Measurements from ENCODE around the gene ITPKA.

ITPKA gene

GRCh38 chr15:41545218-41545617 lies 51.5 kb downstream of the ITPKA start:
- H3K9ac ChIP-seq (ENCODE audit: low read depth, low read length), result no peak overlapping the region
- H3K4me1 ChIP-seq (ENCODE audit: insufficient read depth, low read length), result no peaks in the 10 kb centered on the region
- H3K9me3 ChIP-seq (ENCODE audit: control insufficient read depth, insufficient read depth, low read length), result no peaks in the 10 kb centered on the region
- no peaks in the 10 kb centered on the region; the same call in 1 of the 2 replicates for H3K36me3 ChIP-seq (ENCODE audit: insufficient read depth, low read length)

DNA sequence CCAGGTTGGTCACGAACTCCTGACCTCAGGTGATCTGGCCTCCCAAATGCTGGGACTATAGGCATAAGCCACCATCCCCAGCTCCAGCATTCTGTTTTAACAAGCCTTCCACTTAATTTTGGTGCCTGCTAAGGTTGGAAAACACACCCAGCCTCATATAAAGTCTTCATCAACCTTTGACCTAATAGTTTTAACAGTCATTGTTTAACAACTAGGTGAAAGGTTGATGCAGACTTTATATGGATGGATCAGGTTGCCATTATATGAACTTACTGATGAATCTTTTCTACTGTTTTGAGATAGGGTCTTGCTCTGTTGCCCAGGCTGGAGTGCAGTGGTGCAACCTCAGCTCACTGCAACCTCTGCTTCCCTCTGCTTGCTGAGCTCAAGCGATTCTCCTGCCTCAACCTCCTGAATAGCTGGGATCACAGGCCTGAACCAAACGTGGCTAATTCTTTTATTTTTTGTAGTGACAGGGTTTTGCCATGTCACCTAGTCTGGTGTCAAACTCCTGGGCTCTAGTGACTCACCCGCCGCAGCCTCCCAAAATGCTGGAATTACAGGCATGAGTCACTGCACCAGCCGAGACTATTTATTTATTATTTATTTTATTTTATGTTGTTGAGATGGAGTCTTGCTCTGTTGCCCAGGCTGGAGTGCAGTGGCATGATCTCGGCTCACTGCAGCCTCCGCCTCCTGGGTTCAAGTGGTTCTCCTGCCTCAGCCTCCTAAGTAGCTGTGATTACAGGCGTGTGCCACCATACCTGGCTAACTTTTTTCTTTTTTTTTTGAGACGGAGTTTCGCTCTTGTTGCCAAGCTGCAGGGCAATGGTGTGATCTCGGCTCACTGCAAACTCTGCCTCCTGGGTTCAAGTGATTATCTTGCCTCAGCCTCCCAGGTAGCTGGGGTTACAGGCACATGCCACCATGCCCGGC lies 53.4 kb downstream of the ITPKA start:
- no peak overlapping the region for H3K9ac ChIP-seq (ENCODE audit: low read depth, low read length)

DNA sequence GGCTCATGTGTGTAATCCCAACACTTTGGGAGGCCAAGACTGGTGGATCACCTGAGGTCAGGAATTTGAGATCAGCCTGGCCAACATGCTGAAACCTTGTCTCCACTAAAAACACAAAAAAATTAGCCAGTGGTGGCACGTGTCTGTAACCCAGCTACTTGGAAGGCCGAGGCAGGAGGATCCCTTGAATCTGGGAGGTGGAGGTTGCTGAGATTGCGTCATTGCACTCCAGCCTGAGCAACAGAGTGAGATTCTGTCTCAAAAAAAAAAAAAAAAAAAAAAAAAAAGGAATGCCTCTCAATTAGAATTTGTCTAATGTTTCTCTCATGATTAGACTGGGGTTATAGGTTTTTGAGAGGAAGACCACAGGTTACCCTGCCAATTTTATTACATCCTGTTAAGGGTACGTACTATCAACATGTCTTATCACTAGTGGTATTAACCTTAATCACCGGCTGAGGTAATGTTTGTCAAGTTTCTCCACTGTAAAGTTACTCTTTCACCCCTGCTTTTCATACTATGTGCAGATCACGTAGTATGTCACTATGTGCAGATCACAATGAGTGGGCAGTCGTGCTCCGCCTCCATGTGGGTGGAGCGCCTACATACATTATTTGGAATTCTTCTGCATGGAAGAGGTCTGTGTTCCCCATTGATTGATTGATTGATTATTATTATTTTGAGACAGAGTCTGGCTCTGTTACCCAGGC lies 56.5 kb downstream of the ITPKA start:
- Histone ChIP-seq H3K9ac (ENCODE audit: low read depth, low read length) (no peak overlapping the region), H3K36me3 (ENCODE audit: insufficient read depth, low read length) (no peaks in the 10 kb centered on the region), H3K4me1 (ENCODE audit: insufficient read depth, low read length) (no peaks in the 10 kb centered on the region), H3K9me3 (ENCODE audit: control insufficient read depth, insufficient read depth, low read length) (no peaks in the 10 kb centered on the region)

More for the DNA sequence above, 53.4 kb downstream of the ITPKA start:
- H3K9me3 ChIP-seq (ENCODE audit: control insufficient read depth, insufficient read depth, low read length), result no peaks in the 10 kb centered on the region
- no peaks in the 10 kb centered on the region for H3K4me1 ChIP-seq (ENCODE audit: insufficient read depth, low read length)
- H3K36me3 ChIP-seq (ENCODE audit: insufficient read depth, low read length), result no peaks in the 10 kb centered on the region; the same call in 1 of the 2 replicates

Data from ES-I3 (cell line).